GM12875 (cell line): ENCODE results near the gene PDE4D.

ENCODE experiments used
- H3K4me3 ChIP-seq: one replicate; pipeline ENCODE4 v1.5.1; 2011; ENCODE audit warnings: low read depth, low read length, control low read depth
- CTCF ChIP-seq: IDR thresholded peaks from 2 replicates; pipeline ENCODE4 v1.5.1; 2011; ENCODE audit warnings: low read depth, mild to moderate bottlenecking, control low read depth, inconsistent platforms, low read length, moderate library complexity, borderline replicate concordance; ENCODE audit not compliant: insufficient read depth

Gene PDE4D

GRCh38 chr5:59893429-59894227 lies at the start of gene PDE4D:
TSS of gene PDE4D (minus strand) at chr5:59893726.
- no peak within 1 kb of the TSS for H3K4me3 ChIP-seq
- no peak for TF ChIP-seq CTCF

DNA sequence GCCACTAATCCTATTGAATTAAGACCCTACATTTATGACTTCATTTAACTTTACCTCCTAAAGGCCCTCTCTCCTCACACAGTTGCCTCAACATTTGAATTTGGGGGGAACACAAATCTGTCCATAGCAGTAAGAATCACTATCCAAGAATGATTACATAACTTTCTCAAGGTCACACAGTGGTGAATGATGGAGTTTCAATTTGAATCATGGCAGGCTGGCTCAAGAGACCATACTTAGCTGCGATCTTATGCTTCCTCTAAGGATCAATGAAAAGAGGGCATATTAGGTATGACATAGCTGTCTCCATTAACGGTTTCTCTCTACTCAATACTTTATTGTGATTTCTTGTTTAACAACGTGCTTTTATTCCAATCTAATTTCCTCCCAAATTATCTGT lies 44.1 kb upstream of the PDE4D start:
- TF ChIP-seq CTCF = no peak
- no peak overlapping the region for H3K4me3 ChIP-seq

GRCh38 chr5:59923465-59923864 lies 29.9 kb upstream of the PDE4D start:
- TF ChIP-seq CTCF = no peak
- H3K4me3 ChIP-seq = no peak overlapping the region

DNA sequence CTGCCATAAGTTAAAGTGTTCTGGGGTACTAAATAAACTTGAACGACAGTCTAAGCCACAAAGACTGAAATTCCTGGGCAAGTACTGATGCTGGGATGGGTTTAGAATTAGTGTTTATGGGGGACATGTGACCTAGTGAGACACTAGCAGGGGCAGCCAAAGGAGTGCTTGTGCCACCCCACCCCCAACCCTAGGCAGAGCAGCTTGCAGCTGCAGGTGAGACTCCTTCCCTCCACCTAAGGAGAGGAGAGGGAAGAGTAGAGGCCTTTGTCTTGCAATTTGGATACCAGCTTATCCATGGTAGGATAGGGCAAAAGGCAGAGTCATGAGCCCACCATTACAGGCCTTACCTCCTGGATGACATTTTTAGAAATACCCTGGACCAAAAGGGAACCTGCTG lies 28.7 kb upstream of the PDE4D start:
- no peak for TF ChIP-seq CTCF

DNA sequence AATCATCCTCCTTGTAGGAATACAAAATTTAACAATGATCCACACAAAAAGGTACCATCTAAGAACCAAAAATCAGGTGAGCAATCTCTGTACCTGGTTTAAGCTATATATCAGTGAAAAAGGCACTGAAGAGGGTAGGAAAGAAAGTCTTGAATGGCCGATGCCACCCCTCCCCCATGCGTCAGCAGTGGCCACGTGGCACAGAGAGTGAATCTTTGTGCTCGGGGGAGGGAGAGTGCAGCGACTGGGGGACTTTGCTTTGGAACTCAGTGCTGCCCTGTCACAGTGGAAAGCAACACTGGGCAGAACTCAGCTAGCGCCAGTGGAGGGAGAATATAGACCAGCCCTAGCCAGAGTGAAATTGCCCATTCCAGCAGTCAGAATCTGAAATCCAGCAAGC lies 28.3 kb upstream of the PDE4D start:
- H3K4me3 ChIP-seq = no peak overlapping the region
- TF ChIP-seq CTCF = no peak

More for the DNA sequence above, 28.7 kb upstream of the PDE4D start:
- no peak overlapping the region for H3K4me3 ChIP-seq

DNA sequence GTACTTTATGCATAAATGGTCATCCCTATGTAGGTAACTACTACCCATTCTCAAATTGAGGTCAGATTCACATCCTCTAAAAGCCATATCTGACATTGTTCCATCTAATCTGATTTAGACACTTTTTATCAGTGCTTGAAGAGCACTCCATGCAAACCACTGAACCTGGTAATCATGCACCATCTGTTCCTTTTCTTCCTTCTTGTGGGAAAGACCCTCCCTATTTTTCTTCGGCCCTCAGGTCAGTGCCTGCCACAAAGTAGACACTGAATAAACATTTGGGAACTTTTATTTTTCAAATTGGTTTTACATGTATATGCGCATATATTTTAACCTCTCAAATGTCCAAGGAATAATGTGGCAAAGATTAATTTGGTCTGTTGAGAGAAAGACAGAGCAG lies 26.0 kb upstream of the PDE4D start:
- no peak for TF ChIP-seq CTCF
- no peak overlapping the region for H3K4me3 ChIP-seq

GRCh38 chr5:59917121-59917520 lies 23.6 kb upstream of the PDE4D start:
- TF ChIP-seq CTCF = no peak
- no peak overlapping the region for H3K4me3 ChIP-seq
